Ishikawa (cell line): ENCODE results near the gene ADISSP.

Experiments used
- CEBPB ChIP-seq: IDR thresholded peaks from 2 replicates; pipeline ENCODE4 v1.6.1; 2012
- CREB1 ChIP-seq: IDR thresholded peaks from 2 replicates; pipeline ENCODE4 v1.6.1; 2012; ENCODE audit warnings: low read depth
- EGR1 ChIP-seq: IDR thresholded peaks from 2 replicates; pipeline ENCODE4 v1.6.1; 2012
- EP300 ChIP-seq: IDR thresholded peaks from 2 replicates; pipeline ENCODE4 v1.6.1; 2012; ENCODE audit warnings: borderline replicate concordance
- FOXM1 ChIP-seq: IDR thresholded peaks from 2 replicates; pipeline ENCODE4 v1.6.1; 2012; ENCODE audit warnings: low read depth, borderline replicate concordance
- NFIC ChIP-seq: IDR thresholded peaks from 2 replicates; pipeline ENCODE4 v1.6.1; 2012
- RAD21 ChIP-seq: IDR thresholded peaks from 2 replicates; pipeline ENCODE4 v1.6.1; 2012; ENCODE audit warnings: low read depth
- TAF1 ChIP-seq: IDR thresholded peaks from 2 replicates; pipeline ENCODE4 v1.6.1; 2012; ENCODE audit warnings: low read depth, mild to moderate bottlenecking
- TCF12 ChIP-seq: IDR thresholded peaks from 2 replicates; pipeline ENCODE4 v1.6.1; 2012; ENCODE audit warnings: low read depth
- TEAD4 ChIP-seq: IDR thresholded peaks from 2 replicates; pipeline ENCODE4 v1.6.1; 2012
- USF1 ChIP-seq: IDR thresholded peaks from 2 replicates; pipeline ENCODE4 v1.6.1; 2012
- YY1 ChIP-seq: IDR thresholded peaks from 2 replicates; pipeline ENCODE4 v1.6.1; 2012; ENCODE audit warnings: low read depth
- ZBTB7A ChIP-seq: IDR thresholded peaks from 2 replicates; pipeline ENCODE4 v1.6.1; 2012; ENCODE audit warnings: low read depth
- TF ChIP-seq, protein P1 (sequence below): IDR thresholded peaks from 2 replicates; pipeline ENCODE4 v1.6.1; 2012; ENCODE audit warnings: low read depth, mild to moderate bottlenecking
- TF ChIP-seq, protein P2 (sequence below): IDR thresholded peaks from 2 replicates; pipeline ENCODE4 v1.6.1; 2012

The ADISSP gene

DNA sequence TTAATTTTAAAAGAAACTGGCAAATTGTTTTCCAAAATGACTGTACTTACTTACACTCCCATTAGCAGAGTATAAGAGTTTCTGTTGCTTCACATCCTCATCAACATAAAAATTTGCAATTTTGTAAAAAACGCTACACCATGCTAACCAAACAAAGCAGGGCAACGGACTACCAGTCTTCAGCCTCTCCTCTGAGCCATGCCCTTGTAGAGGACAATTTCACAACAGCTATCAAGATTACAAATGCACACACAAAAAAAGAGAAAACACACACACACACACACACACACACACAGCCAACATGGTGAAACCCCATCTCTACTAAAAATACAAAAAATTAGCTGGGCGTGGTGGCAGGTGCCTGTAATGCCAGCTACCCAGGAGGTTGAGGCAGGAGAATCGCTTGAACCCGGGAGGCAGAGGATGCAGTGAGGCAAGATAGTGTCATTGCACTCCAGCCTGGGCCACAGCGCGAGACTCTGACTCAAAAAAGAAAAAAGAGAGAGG lies 4.1 kb upstream of the ADISSP start:
- TF ChIP-seq CREB1 (no peak), USF1 (no peak), TCF12 (no peak), FOXM1 (no peak), TAF1 (no peak), TEAD4 (no peak), CEBPB (no peak), RAD21 (no peak), ZBTB7A (no peak), EP300 (no peak), YY1 (no peak), NFIC (no peak), EGR1 (no peak)
- TF ChIP-seq, protein P1, sequence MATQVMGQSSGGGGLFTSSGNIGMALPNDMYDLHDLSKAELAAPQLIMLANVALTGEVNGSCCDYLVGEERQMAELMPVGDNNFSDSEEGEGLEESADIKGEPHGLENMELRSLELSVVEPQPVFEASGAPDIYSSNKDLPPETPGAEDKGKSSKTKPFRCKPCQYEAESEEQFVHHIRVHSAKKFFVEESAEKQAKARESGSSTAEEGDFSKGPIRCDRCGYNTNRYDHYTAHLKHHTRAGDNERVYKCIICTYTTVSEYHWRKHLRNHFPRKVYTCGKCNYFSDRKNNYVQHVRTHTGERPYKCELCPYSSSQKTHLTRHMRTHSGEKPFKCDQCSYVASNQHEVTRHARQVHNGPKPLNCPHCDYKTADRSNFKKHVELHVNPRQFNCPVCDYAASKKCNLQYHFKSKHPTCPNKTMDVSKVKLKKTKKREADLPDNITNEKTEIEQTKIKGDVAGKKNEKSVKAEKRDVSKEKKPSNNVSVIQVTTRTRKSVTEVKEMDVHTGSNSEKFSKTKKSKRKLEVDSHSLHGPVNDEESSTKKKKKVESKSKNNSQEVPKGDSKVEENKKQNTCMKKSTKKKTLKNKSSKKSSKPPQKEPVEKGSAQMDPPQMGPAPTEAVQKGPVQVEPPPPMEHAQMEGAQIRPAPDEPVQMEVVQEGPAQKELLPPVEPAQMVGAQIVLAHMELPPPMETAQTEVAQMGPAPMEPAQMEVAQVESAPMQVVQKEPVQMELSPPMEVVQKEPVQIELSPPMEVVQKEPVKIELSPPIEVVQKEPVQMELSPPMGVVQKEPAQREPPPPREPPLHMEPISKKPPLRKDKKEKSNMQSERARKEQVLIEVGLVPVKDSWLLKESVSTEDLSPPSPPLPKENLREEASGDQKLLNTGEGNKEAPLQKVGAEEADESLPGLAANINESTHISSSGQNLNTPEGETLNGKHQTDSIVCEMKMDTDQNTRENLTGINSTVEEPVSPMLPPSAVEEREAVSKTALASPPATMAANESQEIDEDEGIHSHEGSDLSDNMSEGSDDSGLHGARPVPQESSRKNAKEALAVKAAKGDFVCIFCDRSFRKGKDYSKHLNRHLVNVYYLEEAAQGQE: no peak
- TF ChIP-seq, protein P2, sequence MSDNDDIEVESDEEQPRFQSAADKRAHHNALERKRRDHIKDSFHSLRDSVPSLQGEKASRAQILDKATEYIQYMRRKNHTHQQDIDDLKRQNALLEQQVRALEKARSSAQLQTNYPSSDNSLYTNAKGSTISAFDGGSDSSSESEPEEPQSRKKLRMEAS: no peak

- TF ChIP-seq RAD21: no peak
- no peak for TF ChIP-seq TEAD4
- no peak for TF ChIP-seq ZBTB7A
- TF ChIP-seq, protein P2: no peak
- no peak for TF ChIP-seq TCF12
- no peak for TF ChIP-seq TAF1
Observed at GRCh38 chr20:3768342-3769130, 983 bp upstream of the ADISSP start.

- TF ChIP-seq USF1: no peak
- TF ChIP-seq NFIC: no peak
- TF ChIP-seq RAD21: no peak
- no peak for TF ChIP-seq TCF12
Observed at GRCh38 chr20:3767110-3767426, 485 bp downstream of the ADISSP start.

GRCh38 chr20:3766422-3767109 lies 987 bp downstream of the ADISSP start:
- no peak for TF ChIP-seq YY1
- no peak for TF ChIP-seq TAF1
- no peak for TF ChIP-seq TEAD4
- TF ChIP-seq RAD21: no peak
- no peak for TF ChIP-seq NFIC
- no peak for TF ChIP-seq CREB1
- TF ChIP-seq, protein P2: no peak
- TF ChIP-seq, protein P1: no peak
- no peak for TF ChIP-seq ZBTB7A
- TF ChIP-seq EP300: no peak
- TF ChIP-seq EGR1: no peak
- TF ChIP-seq FOXM1: no peak
- TF ChIP-seq TCF12: no peak
- no peak for TF ChIP-seq CEBPB
- TF ChIP-seq USF1: no peak

DNA sequence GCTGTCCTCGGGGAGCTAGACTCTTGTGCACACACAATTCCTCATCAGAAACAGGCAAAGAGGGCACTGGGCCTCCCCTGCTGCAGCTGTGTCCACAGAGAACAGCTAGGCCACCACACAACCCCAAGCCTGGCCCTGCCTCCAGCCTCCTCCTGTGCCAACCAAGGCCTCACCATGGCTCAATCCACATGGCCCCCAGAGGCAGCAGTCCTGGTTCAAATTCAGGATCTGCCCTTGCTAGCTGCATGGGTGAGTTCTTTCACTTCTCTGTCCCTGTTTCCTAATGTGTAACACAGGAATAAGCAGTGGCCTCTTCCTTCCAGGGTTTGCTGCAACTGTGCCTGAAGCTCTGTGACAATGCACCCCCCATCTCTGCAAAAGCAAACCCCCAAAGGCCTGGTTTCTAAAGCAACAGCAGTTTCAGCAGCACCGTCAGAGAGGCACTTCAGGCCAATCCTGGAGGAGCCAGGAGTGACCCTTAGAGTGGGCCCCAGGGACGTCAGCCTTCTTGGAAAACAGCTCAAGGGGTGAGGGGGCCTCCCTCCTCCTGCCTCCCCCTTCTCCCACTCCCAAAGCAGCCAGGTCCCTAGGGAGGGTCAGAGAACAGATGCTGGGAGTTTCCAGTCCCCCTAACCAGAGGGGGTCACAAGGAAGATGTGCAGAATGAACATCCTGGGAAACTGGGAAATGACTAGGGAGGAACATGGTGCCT lies 2.2 kb downstream of the ADISSP start:
- TF ChIP-seq NFIC (no peak), RAD21 (no peak), YY1 (no peak), TAF1 (no peak), TEAD4 (no peak), ZBTB7A (no peak), EGR1 (no peak), CREB1 (no peak), TCF12 (no peak), USF1 (no peak), FOXM1 (no peak), CEBPB (no peak), EP300 (no peak)
- TF ChIP-seq, protein P1: no peak
- TF ChIP-seq, protein P2: no peak
